ENCODE data around the gene MYH16.
"Not testable (repeated sequence)": the region's sequence is repeated elsewhere in the genome, so short reads cannot be mapped to it uniquely, and the experiment has no call there.

DNA sequence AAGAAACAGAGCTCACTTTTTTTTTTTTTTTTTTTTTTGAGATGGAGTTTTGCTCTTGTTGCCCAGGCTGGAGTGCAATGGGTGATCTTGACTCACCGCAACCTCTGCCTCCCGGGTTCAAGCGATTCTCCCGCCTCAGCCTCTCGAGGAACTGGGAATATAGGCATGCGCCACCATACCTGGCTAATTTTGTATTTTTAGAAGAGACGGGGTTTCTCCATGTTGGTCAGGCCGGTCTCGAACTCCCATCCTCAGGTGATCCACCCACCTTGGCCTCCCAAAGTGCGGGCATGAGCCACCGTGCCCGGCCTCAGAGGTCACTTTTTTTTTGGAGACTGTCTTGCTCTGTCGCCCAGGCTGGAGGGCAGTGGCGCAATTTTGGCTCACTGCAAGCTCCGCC lies 85.9 kb downstream of the MYH16 start:
- TF ChIP-seq, protein P1, sequence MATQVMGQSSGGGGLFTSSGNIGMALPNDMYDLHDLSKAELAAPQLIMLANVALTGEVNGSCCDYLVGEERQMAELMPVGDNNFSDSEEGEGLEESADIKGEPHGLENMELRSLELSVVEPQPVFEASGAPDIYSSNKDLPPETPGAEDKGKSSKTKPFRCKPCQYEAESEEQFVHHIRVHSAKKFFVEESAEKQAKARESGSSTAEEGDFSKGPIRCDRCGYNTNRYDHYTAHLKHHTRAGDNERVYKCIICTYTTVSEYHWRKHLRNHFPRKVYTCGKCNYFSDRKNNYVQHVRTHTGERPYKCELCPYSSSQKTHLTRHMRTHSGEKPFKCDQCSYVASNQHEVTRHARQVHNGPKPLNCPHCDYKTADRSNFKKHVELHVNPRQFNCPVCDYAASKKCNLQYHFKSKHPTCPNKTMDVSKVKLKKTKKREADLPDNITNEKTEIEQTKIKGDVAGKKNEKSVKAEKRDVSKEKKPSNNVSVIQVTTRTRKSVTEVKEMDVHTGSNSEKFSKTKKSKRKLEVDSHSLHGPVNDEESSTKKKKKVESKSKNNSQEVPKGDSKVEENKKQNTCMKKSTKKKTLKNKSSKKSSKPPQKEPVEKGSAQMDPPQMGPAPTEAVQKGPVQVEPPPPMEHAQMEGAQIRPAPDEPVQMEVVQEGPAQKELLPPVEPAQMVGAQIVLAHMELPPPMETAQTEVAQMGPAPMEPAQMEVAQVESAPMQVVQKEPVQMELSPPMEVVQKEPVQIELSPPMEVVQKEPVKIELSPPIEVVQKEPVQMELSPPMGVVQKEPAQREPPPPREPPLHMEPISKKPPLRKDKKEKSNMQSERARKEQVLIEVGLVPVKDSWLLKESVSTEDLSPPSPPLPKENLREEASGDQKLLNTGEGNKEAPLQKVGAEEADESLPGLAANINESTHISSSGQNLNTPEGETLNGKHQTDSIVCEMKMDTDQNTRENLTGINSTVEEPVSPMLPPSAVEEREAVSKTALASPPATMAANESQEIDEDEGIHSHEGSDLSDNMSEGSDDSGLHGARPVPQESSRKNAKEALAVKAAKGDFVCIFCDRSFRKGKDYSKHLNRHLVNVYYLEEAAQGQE (IDR thresholded peaks at IDR 0.05) = not testable (repeated sequence)
- TF ChIP-seq YY1 (IDR thresholded peaks at IDR 0.05) = not testable (repeated sequence)
- TF ChIP-seq, protein P2, sequence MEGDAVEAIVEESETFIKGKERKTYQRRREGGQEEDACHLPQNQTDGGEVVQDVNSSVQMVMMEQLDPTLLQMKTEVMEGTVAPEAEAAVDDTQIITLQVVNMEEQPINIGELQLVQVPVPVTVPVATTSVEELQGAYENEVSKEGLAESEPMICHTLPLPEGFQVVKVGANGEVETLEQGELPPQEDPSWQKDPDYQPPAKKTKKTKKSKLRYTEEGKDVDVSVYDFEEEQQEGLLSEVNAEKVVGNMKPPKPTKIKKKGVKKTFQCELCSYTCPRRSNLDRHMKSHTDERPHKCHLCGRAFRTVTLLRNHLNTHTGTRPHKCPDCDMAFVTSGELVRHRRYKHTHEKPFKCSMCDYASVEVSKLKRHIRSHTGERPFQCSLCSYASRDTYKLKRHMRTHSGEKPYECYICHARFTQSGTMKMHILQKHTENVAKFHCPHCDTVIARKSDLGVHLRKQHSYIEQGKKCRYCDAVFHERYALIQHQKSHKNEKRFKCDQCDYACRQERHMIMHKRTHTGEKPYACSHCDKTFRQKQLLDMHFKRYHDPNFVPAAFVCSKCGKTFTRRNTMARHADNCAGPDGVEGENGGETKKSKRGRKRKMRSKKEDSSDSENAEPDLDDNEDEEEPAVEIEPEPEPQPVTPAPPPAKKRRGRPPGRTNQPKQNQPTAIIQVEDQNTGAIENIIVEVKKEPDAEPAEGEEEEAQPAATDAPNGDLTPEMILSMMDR (IDR thresholded peaks at IDR 0.05; ENCODE audit: low read depth, low read length, missing input control) = not testable (repeated sequence)
- TF ChIP-seq, protein P3, sequence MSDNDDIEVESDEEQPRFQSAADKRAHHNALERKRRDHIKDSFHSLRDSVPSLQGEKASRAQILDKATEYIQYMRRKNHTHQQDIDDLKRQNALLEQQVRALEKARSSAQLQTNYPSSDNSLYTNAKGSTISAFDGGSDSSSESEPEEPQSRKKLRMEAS (IDR thresholded peaks at IDR 0.05) = not testable (repeated sequence)
